Measurements from ENCODE around the gene TMEM163. TPM values are rescaled to one million over a fixed set of nuclear protein-coding genes. Genes with fewer than 3 reads are reported as not detected.

The TMEM163 gene
- total RNA-seq, 1 experiment from 2014 or later = 0.12 TPM

GRCh38 chr2:134416637-134417036 lies 302.2 kb downstream of the TMEM163 start:
- Histone ChIP-seq H3K27me3 (ENCODE audit: insufficient read depth, low read length) (no peaks in the 10 kb centered on the region), H2AFZ (ENCODE audit: low read depth, low read length, poor library complexity, severe bottlenecking) (no peak overlapping the region), H3K4me1 (ENCODE audit: control insufficient read depth in 1 of 2, insufficient read depth in 2 of 2, low read length in 2 of 2) (peaks cover 5% of the 10 kb centered on the region in 2 experiments; a peak in 1 of 4 replicates), H3K79me2 (ENCODE audit: insufficient read depth, low read length) (no peaks in the 10 kb centered on the region), H3K36me3 (ENCODE audit: control insufficient read depth in 1 of 2, insufficient read depth in 2 of 2, low read length in 2 of 2) (no peaks in the 10 kb centered on the region), H4K20me1 (ENCODE audit: insufficient read depth) (no peaks in the 10 kb centered on the region), H3K9ac (ENCODE audit: low read length) (no peak overlapping the region), H3K9me3 (ENCODE audit: control insufficient read depth in 1 of 2, insufficient read depth in 1 of 2, low read depth in 1 of 2, low read length in 2 of 2) (no peaks in the 10 kb centered on the region), H3K27ac (ENCODE audit: low read depth, low read length) (no peak overlapping the region), H3K4me3 (replicated peaks in 1 of 2; ENCODE audit: low read depth in 1 of 2, low read length in 2 of 2) (no peak overlapping the region), H3K9me2 (ENCODE audit: insufficient read depth) (no peaks in the 10 kb centered on the region), H3K4me2 (ENCODE audit: low read length) (peak overlapping the region; percentile 0; the same call in 1 of the 2 replicates)
- POLR2A ChIA-PET = no interaction called here
- intact Hi-C loops (cut with micrococcal nuclease) = no loop called here
- DNase-seq (ENCODE audit: low read depth, low spot score) = no peak
- BruUV-seq (replicated peaks) = no TSS peak
- TF ChIP-seq ZFX (IDR thresholded peaks at IDR 0.05) = no peak
- CTCF ChIA-PET = no interaction called here
- peak; percentile 37; the same call in 1 of the 2 replicates for ATAC-seq
- RAD21 ChIA-PET (ENCODE audit: low non-redundant PET in 1 of 2, low total read pairs in 2 of 2, uncharacterized antibody in 2 of 2, unreplicated experiment in 2 of 2) = interaction anchor here in 1 of 2 experiments (0.6 kb wide), 1 partner anchor 187 kb away, joined by 4 read pairs; no protein-coding TSS in a partner anchor

- intact Hi-C loops (cut with micrococcal nuclease) = no loop called here
- no peak overlapping the region for H3K27ac ChIP-seq (ENCODE audit: low read depth, low read length)
- H3K36me3 ChIP-seq (ENCODE audit: control insufficient read depth in 1 of 2, insufficient read depth in 2 of 2, low read length in 2 of 2) = no peaks in the 10 kb centered on the region
- no peaks in the 10 kb centered on the region for H3K9me3 ChIP-seq (ENCODE audit: control insufficient read depth in 1 of 2, insufficient read depth in 1 of 2, low read depth in 1 of 2, low read length in 2 of 2)
- RAD21 ChIA-PET (ENCODE audit: low non-redundant PET in 1 of 2, low total read pairs in 2 of 2, uncharacterized antibody in 2 of 2, unreplicated experiment in 2 of 2) = interaction anchor here in 1 of 2 experiments (0.6 kb wide), 1 partner anchor 186 kb away, joined by 4 read pairs; no protein-coding TSS in a partner anchor
- H4K20me1 ChIP-seq (ENCODE audit: insufficient read depth) = no peaks in the 10 kb centered on the region
- H3K27me3 ChIP-seq (ENCODE audit: insufficient read depth, low read length) = no peaks in the 10 kb centered on the region
- H3K4me3 ChIP-seq (replicated peaks in 1 of 2; ENCODE audit: low read depth in 1 of 2, low read length in 2 of 2) = no peak overlapping the region
- no peaks in the 10 kb centered on the region for H3K79me2 ChIP-seq (ENCODE audit: insufficient read depth, low read length)
- no TSS peak for BruUV-seq (replicated peaks)
- CTCF ChIA-PET = no interaction called here
- H3K9me2 ChIP-seq (ENCODE audit: insufficient read depth) = no peaks in the 10 kb centered on the region
- H2AFZ ChIP-seq (ENCODE audit: low read depth, low read length, poor library complexity, severe bottlenecking) = no peak overlapping the region
- H3K4me2 ChIP-seq (ENCODE audit: low read length) = 0 out of 2 replicates have a peak overlapping the region, but pooled peaks have one; percentile 0
- DNase-seq (ENCODE audit: low read depth, low spot score) (no peak), ATAC-seq (no peak)
- H3K4me1 ChIP-seq (ENCODE audit: control insufficient read depth in 1 of 2, insufficient read depth in 2 of 2, low read length in 2 of 2) = peaks cover 5% of the 10 kb centered on the region in 2 experiments; a peak in 1 of 4 replicates
- TF ChIP-seq SIN3A (IDR thresholded peaks at IDR 0.05; ENCODE audit: low read depth) (no peak), ZFX (IDR thresholded peaks at IDR 0.05) (no peak), POLR2A (IDR thresholded peaks at IDR 0.05; ENCODE audit: borderline replicate concordance, extremely low read depth, insufficient read depth, insufficient read length) (no peak)
- POLR2A ChIA-PET = no interaction called here
- no peak overlapping the region for H3K9ac ChIP-seq (ENCODE audit: low read length)
These were observed 302.8 kb downstream of the TMEM163 start for GRCh38 chr2:134416018-134416417.

All from HCT116 (cell line).